ENCODE results near the gene PAQR4. TPM values are rescaled to one million over a fixed set of nuclear protein-coding genes. Genes with fewer than 3 reads are reported as not detected.

The PAQR4 gene
- total and polyA plus RNA-seq, 10 of the 15 experiments (the other 5 are each of a cell fraction or from before 2014, with no cell fraction given), result 0.39 to 31.8 (median 13.5) TPM

- TF ChIP-seq SIN3A (IDR thresholded peaks at IDR 0.05; ENCODE audit: low read depth, low read length), result no peak
- no peak for TF ChIP-seq IRF5 (IDR thresholded peaks at IDR 0.05; ENCODE audit: borderline replicate concordance)
Measured at GRCh38 chr16:2970563-2970962, 1.4 kb downstream of the PAQR4 start (continued).

- ATAC-seq (no peak), DNase-seq (ENCODE audit: low read depth, low spot score) (no peak), FAIRE-seq (no peak)
- ChIA-PET SMC1A (ENCODE audit: uncharacterized antibody, unreplicated experiment) (no interaction called here), CTCF (interaction anchor here (1.0 to 1.7 kb wide), 3 partner anchors 9 to 51 kb away, joined by 3 to 4 read pairs (median 4); partner anchors contain the start of gene PKMYT1), POLR2A (interaction anchor here (1.5 kb wide), 1 partner anchor 9 kb away, joined by 4 read pairs; the partner anchor contains the start of gene PKMYT1), RAD21 (ENCODE audit: unreplicated experiment) (no interaction called here)
- Histone ChIP-seq H3K36me3 (ENCODE audit: control insufficient read depth in 2 of 2, insufficient read depth in 2 of 2, low read length in 1 of 2) (peaks cover 4 to 20% of the 10 kb centered on the region in 2 experiments; a peak in 3 of 4 replicates), H3K27ac (ENCODE audit: control insufficient read depth, insufficient read depth) (no peak overlapping the region), H2AFZ (ENCODE audit: control insufficient read depth, low read depth, low read length) (no peak overlapping the region), H4K20me1 (ENCODE audit: control insufficient read depth, insufficient read depth) (no peaks in the 10 kb centered on the region), H3K9me3 (replicated peaks; ENCODE audit: control insufficient read depth, insufficient read depth, low read length) (no peaks in the 10 kb centered on the region), H3K4me1 (ENCODE audit: control insufficient read depth, insufficient read depth, low read length) (peaks cover 13% of the 10 kb centered on the region), H3K4me3 (peak overlapping the region; percentile 91; the same call in 1 of the 2 replicates), H3K27me3 (replicated peaks in 1 of 2; ENCODE audit: control insufficient read depth in 2 of 2, insufficient read depth in 2 of 2, low read length in 1 of 2) (no peaks in the 10 kb centered on the region), H3K79me2 (ENCODE audit: control insufficient read depth, insufficient read depth, low read length) (peaks cover 16% of the 10 kb centered on the region), H3K9ac (ENCODE audit: control insufficient read depth, insufficient read depth, low read length) (no peak overlapping the region), H3K4me2 (ENCODE audit: control insufficient read depth, insufficient read depth) (peak overlapping the region; percentile 84)
- 78% methylated on average over 35 of the region's 35 CpGs for WGBS (ENCODE audit: insufficient coverage, insufficient replicate concordance, low lambda C conversion rate, missing lambda C conversion rate)
- TF ChIP-seq PML (IDR thresholded peaks at IDR 0.05; ENCODE audit: low read length), result peak; percentile 14; the same call in 1 of the 2 replicates
- TF ChIP-seq POLR2A (IDR thresholded peaks at IDR 0.05; ENCODE audit: low read depth, low read length), result peak; percentile 54
- no peak for TF ChIP-seq NFYB (IDR thresholded peaks at IDR 0.05; ENCODE audit: insufficient read depth, low read depth, low read length)
- intact Hi-C loops (cut with micrococcal nuclease; ENCODE audit: unreplicated experiment) (no loop called here), in situ Hi-C loops (cut with MboI) (no loop called here)
- BruUV-seq (replicated peaks), result no TSS peak
Measured at GRCh38 chr16:2971134-2971984, 2.2 kb downstream of the PAQR4 start.
